Activated naive CD4-positive, alpha-beta T cell treated with anti-CD3 and anti-CD28 coated beads, Interleukin-2, amount 50 U/mL, for 16 hours (primary cell): ENCODE results near the gene TMEM266.

Experiments used
- DNase-seq: peaks from one replicate; pipeline ENCODE4 v3.0.0-alpha.2; 2020

TMEM266 gene

GRCh38 chr15:76070921-76071635, 11.3 kb downstream of the TMEM266 start:
- no peak for DNase-seq

- no peak for DNase-seq
These were observed 12.0 kb downstream of the TMEM266 start for GRCh38 chr15:76071806-76072205.

DNA sequence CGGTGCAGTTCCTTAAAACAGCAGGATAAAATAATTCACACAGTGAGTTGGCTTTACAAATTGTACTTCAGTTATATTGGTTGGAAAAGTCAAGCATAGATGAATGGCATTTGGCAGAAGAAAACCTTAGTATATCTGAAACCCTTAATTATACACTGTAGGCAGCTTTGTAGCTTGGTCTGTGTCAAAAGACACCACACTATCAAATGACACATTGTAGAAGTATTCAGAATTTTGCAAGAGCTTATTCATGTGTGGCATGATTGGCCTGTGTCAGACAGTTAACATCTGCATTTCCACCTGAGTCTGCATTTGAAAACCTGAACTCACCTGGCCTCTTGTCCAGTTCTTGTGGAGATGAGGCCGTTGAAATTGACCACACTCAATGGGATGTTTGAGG, 13.8 kb downstream of the TMEM266 start:
- DNase-seq, result no peak

GRCh38 chr15:76075046-76075445, 15.3 kb downstream of the TMEM266 start:
- DNase-seq, result no peak

GRCh38 chr15:76078285-76078877, 18.6 kb downstream of the TMEM266 start:
- DNase-seq, result no peak

DNA sequence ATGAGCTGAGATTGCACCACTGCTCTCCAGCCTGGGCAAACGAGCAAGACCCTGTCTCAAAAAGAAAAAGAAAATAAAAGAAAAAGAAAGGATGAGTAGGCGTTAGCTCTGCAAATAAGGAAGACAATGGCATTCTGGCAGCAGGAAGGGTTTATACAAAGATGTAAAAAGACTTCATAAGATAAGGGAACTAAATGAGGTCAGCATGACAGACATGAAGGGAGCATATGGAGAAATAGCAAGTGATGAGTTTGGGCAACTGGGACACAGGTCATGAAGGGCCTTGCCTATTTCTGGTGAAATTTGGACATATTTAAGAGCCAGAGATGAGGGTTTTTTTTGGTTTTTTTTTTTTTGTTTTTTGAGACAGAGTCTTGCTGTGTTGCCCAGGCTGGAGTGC, 24.5 kb downstream of the TMEM266 start:
- no peak for DNase-seq

DNA sequence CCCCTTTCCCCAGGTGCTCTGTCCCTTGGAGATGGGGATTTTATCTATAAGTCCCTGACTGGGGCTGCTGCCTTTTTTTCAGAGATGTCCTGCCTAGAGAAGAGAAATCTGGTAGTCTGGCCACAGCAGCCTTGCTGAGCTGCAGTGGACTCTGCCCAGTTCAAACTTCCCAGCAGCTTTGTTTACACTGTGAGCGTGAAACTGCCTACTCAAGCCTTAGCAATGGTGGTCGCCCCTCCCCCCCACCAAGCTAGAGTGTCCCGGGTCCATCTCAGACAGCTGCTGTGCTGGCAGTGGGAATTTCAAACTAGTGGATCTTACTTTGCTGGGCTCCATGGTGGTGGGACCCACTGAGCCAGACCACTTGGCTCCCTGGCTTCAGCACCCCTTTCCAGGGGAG, 38.9 kb downstream of the TMEM266 start:
- no peak for DNase-seq

GRCh38 chr15:76099388-76099787, 39.6 kb downstream of the TMEM266 start:
- no peak for DNase-seq

DNA sequence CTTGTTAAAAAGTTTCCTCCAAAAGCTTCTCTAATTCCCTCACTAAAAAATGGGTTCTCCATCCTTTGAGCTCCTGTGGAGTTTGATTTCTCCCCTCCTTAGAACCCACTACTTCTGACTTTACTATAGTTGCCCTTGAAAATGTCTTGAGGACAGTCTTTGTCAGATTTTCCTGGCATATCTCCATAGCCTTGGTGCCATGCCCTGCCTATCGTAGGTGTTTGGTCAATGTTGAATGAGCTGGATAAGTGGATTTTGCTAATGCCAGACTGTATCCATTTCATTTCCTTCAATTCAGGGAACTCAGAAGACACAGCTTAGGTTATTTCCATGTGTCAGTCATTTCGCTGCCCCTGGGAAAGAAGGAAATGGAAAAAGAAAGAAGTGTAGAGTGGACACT, 40.6 kb downstream of the TMEM266 start:
- DNase-seq, result no peak

GRCh38 chr15:76101655-76102054, 41.9 kb downstream of the TMEM266 start:
- DNase-seq, result no peak

- DNase-seq, result no peak
These were observed 45.6 kb downstream of the TMEM266 start for GRCh38 chr15:76105391-76105790.

- DNase-seq, result no peak
These were observed 46.1 kb downstream of the TMEM266 start for GRCh38 chr15:76105911-76106310.

GRCh38 chr15:76107169-76107568, 47.4 kb downstream of the TMEM266 start:
- no peak for DNase-seq

- DNase-seq, result no peak
These were observed 48.4 kb downstream of the TMEM266 start for GRCh38 chr15:76108021-76108723.

DNA sequence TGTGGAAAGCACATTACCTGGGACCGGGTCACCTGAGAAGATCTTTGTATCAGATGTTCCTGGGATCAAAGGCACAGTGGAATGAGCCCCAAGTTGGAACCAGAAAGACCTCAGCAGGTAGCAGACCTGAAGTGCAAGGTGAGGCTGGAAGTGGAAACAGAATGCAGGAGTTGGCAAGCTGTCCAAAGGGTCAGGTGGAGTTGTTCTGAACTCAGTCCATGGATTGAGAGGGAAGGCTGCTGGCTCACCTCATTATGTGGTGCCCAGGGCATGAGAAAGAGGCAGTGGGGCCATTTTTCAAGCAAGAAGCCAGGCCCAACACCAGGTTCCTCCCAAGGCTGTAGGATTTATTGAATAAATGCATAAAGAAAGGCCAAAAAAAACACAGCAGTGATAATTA, 49.3 kb downstream of the TMEM266 start:
- no peak for DNase-seq

GRCh38 chr15:76114561-76114960, 54.8 kb downstream of the TMEM266 start:
- DNase-seq, result no peak

- no peak for DNase-seq
These were observed 56.5 kb downstream of the TMEM266 start for GRCh38 chr15:76116138-76116885.

DNA sequence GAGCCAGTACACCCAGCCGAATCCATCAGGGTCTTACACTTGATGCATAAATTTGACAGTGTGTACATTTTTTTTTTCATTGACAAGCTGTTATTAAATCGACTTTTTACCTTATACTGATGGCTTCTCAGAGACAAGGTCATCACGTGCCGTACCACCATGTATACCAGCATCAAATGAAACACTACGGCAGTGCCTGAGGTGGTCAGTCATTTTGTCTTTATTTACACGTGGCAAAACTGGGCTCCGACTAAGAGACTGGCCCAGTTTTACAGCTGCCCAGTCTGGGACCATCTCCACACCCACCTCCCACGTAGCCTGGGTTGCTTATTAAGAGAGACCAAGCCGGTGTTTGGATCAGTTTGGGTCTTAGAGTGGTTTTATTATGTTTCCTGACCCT, 57.4 kb downstream of the TMEM266 start:
- no peak for DNase-seq

- DNase-seq, result no peak
These were observed 59.0 kb downstream of the TMEM266 start for GRCh38 chr15:76118767-76119166.

DNA sequence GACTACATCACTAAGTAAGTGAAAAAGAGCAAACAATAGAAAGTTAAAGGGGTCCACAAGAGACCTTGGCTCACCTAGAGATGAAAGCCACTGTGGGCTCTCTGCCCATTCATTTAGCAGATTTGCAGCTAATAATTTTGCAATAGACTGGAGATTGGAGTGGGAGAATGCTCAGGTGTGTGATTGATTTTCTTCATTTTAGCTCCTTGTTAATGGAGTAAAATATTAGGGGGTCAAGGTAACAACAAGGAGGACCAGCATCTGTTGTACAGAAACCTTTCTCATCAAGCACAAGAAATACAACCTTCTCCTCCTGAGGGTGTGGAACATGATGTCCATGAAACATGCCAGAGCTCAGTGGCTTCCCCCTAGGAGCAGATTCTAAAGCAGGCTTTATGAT, 63.2 kb downstream of the TMEM266 start:
- no peak for DNase-seq

- DNase-seq, result no peak
These were observed 67.4 kb downstream of the TMEM266 start for GRCh38 chr15:76127169-76127568.

DNA sequence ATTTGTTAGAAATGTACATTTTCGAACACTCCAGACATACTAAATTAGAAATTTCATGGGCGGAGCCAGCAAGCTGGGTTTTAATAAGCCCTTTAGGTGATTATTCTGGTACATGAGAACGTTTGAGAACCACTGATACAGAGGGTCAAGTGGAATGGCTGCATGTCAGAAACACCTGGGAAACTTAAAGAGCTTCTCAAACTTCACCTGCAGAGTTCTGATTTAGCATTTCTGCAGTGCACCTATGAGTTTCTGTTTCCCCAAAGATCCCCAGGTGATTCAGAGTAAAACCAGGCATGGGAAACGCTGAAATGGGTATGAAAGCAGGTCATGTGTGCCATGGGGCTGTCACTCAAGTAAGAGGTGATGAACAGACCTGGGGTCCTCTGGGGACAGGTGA, 68.1 kb downstream of the TMEM266 start:
- DNase-seq, result no peak

GRCh38 chr15:76134537-76134936, 74.8 kb downstream of the TMEM266 start:
- no peak for DNase-seq

GRCh38 chr15:76135516-76135915, 75.7 kb downstream of the TMEM266 start:
- DNase-seq, result no peak
